OCI-LY7 (cell line): ENCODE results near the gene SGF29. TPM values are rescaled to one million over a fixed set of nuclear protein-coding genes. Genes with fewer than 3 reads are reported as not detected.

ENCODE experiments used
- BruUV-seq: library from RNA; stranded (reverse); fragments of 400-500 nt; replicated peaks from 2 replicates; lab custom pipeline; 2021; lab: Mats Ljungman, UMichigan
- CTCF ChIA-PET: fragments of 300-600 bp; sonication (Branson Sonifier 250); formaldehyde crosslinking; loops from one replicate; lab custom pipeline; 2022; ENCODE audit warnings: antibody characterized with exemption; ENCODE audit not compliant: unreplicated experiment; lab: Charles Lee
- POLR2A ChIA-PET: fragments of 300-600 bp; sonication (Branson Sonifier 250); formaldehyde crosslinking; loops from one replicate; lab custom pipeline; 2022; ENCODE audit warnings: antibody characterized with exemption; lab: Charles Lee
- DNase-seq: peaks from one replicate; pipeline ENCODE4 v3.0.0-alpha.2; 2015; ENCODE audit warnings: low spot score
- H2AFZ ChIP-seq: fragments of 200-600 bp; sonication (generic), shearing (Covaris generic); 2 replicates; pipeline ENCODE4 v1.6.1; 2014; ENCODE audit warnings: mild to moderate bottlenecking, antibody characterized with exemption, low read length, moderate library complexity
- H3K27ac ChIP-seq: fragments of 200-600 bp; sonication (generic); 2 replicates; pipeline ENCODE4 v1.5.1; 2014; ENCODE audit warnings: mixed run types, low read depth, mild to moderate bottlenecking, moderate library complexity, low read length, inconsistent platforms; ENCODE audit not compliant: poor library complexity, severe bottlenecking
- H3K36me3 ChIP-seq: fragments of 200-600 bp; sonication (generic); 2 replicates; pipeline ENCODE4 v1.6.1; 2014; ENCODE audit warnings: mild to moderate bottlenecking, antibody characterized with exemption, low read length, moderate library complexity, mixed read lengths; ENCODE audit not compliant: insufficient read depth
- H3K4me1 ChIP-seq: fragments of 200-600 bp; sonication (generic); 2 replicates; pipeline ENCODE4 v1.5.1; 2014; ENCODE audit warnings: mild to moderate bottlenecking, low read length; ENCODE audit not compliant: insufficient read depth, poor library complexity, severe bottlenecking
- H3K4me2 ChIP-seq: fragments of 200-600 bp; sonication (generic); 2 replicates; pipeline ENCODE4 v1.6.1; 2014; ENCODE audit warnings: mild to moderate bottlenecking, low read length
- H3K4me3 ChIP-seq: fragments of 200-600 bp; sonication (generic); 2 replicates; pipeline ENCODE4 v1.5.1; 2014; ENCODE audit warnings: mild to moderate bottlenecking, low read depth, low read length; ENCODE audit not compliant: poor library complexity, severe bottlenecking
- H3K79me2 ChIP-seq: fragments of 200-600 bp; sonication (generic); 2 replicates; pipeline ENCODE4 v1.6.1; 2016; ENCODE audit warnings: low read depth, mild to moderate bottlenecking, low read length, moderate library complexity, mixed read lengths; ENCODE audit not compliant: insufficient read depth
- H3K9me2 ChIP-seq: fragments of 200-600 bp; sonication (generic); 2 replicates; pipeline ENCODE4 v1.6.1; 2016; ENCODE audit warnings: mild to moderate bottlenecking, low read length, mixed read lengths; ENCODE audit not compliant: insufficient read depth
- H3K9me3 ChIP-seq: fragments of 200-600 bp; sonication (generic); 2 replicates; pipeline ENCODE4 v1.6.1; 2014; ENCODE audit warnings: mild to moderate bottlenecking, mixed run types, low read length, mixed read lengths
- H4K20me1 ChIP-seq: fragments of 200-600 bp; sonication (generic); 2 replicates; pipeline ENCODE4 v1.6.1; 2014; ENCODE audit warnings: mild to moderate bottlenecking, antibody characterized with exemption, low read length, moderate library complexity, mixed read lengths; ENCODE audit not compliant: insufficient read depth
- EZH2phosphoT487 ChIP-seq: fragments of 200-600 bp; sonication (generic); IDR thresholded peaks from 2 replicates; pipeline ENCODE4 v1.6.1; 2018; ENCODE audit warnings: low read depth, borderline replicate concordance, mild to moderate bottlenecking, mixed run types, antibody characterized with exemption, low read length, moderate library complexity, mixed read lengths
- intact Hi-C: fragments of 100-400 bp; cut with micrococcal nuclease; formaldehyde crosslinking; loops from one replicate; pipeline ENCODE4 v1.10.0; 2022; ENCODE audit not compliant: unreplicated experiment
- total RNA-seq, 2 experiments: library from RNA; depleted of rRNA in 1 of 2; stranded (reverse); fragments of >200 nt in 1 of 2; shearing (Covaris generic) in 1 of 2; gene quantifications; 2 replicates each; pipeline ENCODE4 v1.2.3, GENCODE V29; 2014 to 2022
- TF ChIP-seq, protein P1 (sequence below): fragments of 200-600 bp; sonication (generic); conservative IDR thresholded peaks from 2 replicates; pipeline ENCODE4 v1.5.1; 2014; ENCODE audit warnings: mild to moderate bottlenecking, antibody characterized with exemption, low read length, moderate library complexity, mixed read lengths

Gene SGF29
- total RNA-seq, 2 experiments from 2014 or later = 22.6 to 32.0 TPM

DNA sequence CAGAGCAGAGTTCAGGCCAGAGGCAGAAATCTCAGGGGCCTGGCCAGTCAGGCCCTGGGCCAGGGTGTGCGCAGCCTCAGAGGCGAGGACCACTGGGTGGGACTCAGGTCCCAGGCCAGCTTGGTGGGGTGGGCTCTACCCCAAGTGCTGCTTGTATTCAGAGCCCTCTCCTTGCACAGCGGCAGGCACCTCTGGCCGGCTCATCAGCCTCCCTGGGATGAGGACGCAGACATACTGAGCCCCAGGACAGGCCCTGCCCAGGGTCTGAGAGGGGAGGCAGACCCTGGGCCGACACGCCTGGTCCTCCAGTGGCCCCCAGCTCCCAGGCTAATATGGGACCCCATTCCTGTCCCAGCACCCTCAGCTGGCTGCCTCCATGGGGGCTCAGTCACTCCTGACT lies 39.5 kb upstream of the SGF29 start:
- DNase-seq = no peak
- no peak for TF ChIP-seq EZH2phosphoT487
- TF ChIP-seq, protein P1, sequence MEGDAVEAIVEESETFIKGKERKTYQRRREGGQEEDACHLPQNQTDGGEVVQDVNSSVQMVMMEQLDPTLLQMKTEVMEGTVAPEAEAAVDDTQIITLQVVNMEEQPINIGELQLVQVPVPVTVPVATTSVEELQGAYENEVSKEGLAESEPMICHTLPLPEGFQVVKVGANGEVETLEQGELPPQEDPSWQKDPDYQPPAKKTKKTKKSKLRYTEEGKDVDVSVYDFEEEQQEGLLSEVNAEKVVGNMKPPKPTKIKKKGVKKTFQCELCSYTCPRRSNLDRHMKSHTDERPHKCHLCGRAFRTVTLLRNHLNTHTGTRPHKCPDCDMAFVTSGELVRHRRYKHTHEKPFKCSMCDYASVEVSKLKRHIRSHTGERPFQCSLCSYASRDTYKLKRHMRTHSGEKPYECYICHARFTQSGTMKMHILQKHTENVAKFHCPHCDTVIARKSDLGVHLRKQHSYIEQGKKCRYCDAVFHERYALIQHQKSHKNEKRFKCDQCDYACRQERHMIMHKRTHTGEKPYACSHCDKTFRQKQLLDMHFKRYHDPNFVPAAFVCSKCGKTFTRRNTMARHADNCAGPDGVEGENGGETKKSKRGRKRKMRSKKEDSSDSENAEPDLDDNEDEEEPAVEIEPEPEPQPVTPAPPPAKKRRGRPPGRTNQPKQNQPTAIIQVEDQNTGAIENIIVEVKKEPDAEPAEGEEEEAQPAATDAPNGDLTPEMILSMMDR = no peak
- ChIA-PET CTCF (no interaction called here), POLR2A (no interaction called here)
- Histone ChIP-seq H3K36me3 (no peaks in the 10 kb centered on the region), H3K4me3 (no peak overlapping the region), H3K9me2 (no peaks in the 10 kb centered on the region), H2AFZ (no peak overlapping the region), H3K9me3 (no peaks in the 10 kb centered on the region), H3K4me2 (no peak overlapping the region), H3K27ac (no peak overlapping the region), H3K4me1 (no peaks in the 10 kb centered on the region), H3K79me2 (no peaks in the 10 kb centered on the region), H4K20me1 (no peaks in the 10 kb centered on the region)
- no TSS peak for BruUV-seq
- intact Hi-C loops = no loop called here

DNA sequence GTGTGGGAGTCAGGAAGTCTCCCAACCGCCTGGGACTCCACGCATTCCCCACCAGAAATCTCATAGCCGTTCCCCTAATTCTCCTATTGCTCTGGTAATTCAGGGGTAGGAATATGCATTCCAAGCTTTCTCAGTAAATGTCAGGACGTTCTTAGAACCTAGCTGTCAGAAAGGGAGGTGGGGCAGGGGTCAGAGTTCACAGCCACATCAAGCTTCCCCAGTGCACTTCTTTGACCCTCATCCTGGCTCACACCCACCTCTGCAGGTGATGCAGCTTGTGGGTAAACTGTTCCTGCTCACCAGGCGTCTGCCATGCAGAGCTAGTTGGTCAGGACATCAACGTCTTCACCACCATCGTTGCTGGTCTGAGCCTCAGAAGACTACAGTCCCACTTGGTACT lies 33.0 kb upstream of the SGF29 start:
- DNase-seq = no peak
- H3K4me3 ChIP-seq = no peak overlapping the region
- no peak overlapping the region for H3K4me2 ChIP-seq
- no TSS peak for BruUV-seq
- H3K79me2 ChIP-seq = no peaks in the 10 kb centered on the region
- ChIA-PET POLR2A (no interaction called here), CTCF (no interaction called here)
- H3K9me3 ChIP-seq = no peaks in the 10 kb centered on the region
- TF ChIP-seq, protein P1 = no peak
- TF ChIP-seq EZH2phosphoT487 = no peak
- intact Hi-C loops = no loop called here
- no peak overlapping the region for H3K27ac ChIP-seq
- H3K9me2 ChIP-seq = no peaks in the 10 kb centered on the region
- peaks cover 14% of the 10 kb centered on the region for H3K4me1 ChIP-seq
- H2AFZ ChIP-seq = no peak overlapping the region
- H4K20me1 ChIP-seq = no peaks in the 10 kb centered on the region
- no peaks in the 10 kb centered on the region for H3K36me3 ChIP-seq

DNA sequence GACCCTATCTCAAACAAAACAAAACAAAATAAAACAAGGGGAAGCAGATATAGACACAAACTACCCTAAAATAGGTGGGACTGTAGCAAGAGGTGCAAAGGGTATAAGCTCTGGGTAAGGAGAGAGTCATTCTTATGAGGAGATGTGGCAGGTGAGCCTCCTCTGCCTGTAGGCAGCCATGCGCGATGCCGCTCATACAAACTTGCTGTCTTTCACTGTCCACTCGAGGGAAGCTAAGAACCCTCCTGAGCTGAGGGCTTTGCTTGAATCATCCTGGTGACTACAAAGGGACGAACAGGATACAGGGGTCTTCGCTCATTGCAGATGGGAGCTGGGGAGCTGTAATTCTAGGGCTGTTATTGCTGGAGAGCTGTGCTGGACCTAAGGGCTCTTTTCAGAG lies 32.3 kb upstream of the SGF29 start:
- Histone ChIP-seq H3K36me3 (no peaks in the 10 kb centered on the region), H3K4me2 (no peak overlapping the region), H3K9me2 (no peaks in the 10 kb centered on the region), H3K9me3 (no peaks in the 10 kb centered on the region), H3K79me2 (no peaks in the 10 kb centered on the region), H3K4me3 (no peak overlapping the region), H2AFZ (no peak overlapping the region), H3K27ac (no peak overlapping the region), H4K20me1 (no peaks in the 10 kb centered on the region), H3K4me1 (peaks cover 14% of the 10 kb centered on the region)
- TF ChIP-seq, protein P1 = no peak
- TF ChIP-seq EZH2phosphoT487 = no peak
- CTCF ChIA-PET = no interaction called here
- intact Hi-C loops = no loop called here
- POLR2A ChIA-PET = interaction anchor here (0.6 kb wide), 1 partner anchor 1804 kb away, joined by 3 read pairs; no protein-coding TSS in a partner anchor
- no TSS peak for BruUV-seq
- peak; percentile 39 for DNase-seq
